ENCODE results near the gene SPDEF.

Gene SPDEF

DNA sequence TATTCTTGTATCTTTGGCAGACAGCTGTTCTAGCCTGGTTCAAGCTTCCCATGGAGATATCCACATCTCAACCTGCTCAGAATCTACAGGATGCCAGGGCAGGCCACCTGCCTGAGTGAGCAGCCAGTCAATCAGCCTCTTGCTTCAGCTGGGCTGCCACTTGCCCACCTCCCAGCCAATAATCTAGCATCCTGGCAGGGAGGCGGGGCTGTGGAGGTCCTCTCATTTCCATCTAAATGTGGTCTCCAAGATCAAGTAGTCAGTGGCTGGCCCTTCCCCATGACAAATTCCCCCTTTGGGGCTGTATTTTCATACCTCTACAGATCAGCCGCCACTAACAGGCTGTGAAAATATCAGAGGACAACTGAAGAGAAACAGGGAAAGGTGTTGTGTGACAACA lies 33.0 kb upstream of the SPDEF start:
- H3K4me3 ChIP-seq (ENCODE audit: low read length): no peak overlapping the region
- TF ChIP-seq, protein P1, sequence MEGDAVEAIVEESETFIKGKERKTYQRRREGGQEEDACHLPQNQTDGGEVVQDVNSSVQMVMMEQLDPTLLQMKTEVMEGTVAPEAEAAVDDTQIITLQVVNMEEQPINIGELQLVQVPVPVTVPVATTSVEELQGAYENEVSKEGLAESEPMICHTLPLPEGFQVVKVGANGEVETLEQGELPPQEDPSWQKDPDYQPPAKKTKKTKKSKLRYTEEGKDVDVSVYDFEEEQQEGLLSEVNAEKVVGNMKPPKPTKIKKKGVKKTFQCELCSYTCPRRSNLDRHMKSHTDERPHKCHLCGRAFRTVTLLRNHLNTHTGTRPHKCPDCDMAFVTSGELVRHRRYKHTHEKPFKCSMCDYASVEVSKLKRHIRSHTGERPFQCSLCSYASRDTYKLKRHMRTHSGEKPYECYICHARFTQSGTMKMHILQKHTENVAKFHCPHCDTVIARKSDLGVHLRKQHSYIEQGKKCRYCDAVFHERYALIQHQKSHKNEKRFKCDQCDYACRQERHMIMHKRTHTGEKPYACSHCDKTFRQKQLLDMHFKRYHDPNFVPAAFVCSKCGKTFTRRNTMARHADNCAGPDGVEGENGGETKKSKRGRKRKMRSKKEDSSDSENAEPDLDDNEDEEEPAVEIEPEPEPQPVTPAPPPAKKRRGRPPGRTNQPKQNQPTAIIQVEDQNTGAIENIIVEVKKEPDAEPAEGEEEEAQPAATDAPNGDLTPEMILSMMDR (IDR thresholded peaks at IDR 0.05; ENCODE audit: insufficient read depth, low read depth, low read length, missing control alignments): no peak
- DNase-seq (ENCODE audit: low read depth): no peak

DNA sequence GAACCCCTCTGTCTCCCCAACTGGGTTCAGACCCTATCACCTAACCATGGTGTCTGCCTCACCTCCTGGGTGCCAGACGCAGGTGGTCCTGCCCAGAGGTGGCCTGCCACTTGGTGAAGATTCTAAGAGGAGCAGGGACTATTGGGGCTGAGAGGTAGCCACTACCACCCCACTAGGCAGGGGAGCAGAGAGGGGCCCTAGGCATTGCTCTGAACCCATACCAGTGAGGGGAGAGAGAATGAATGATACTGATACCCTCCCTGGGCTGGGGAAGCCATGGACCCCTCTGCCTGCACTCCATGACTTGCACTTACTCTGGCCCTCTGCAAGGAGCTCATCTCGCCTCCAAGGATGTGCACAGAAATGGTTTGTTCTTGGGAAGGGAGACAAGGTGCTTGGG lies 31.7 kb upstream of the SPDEF start:
- TF ChIP-seq, protein P1 (IDR thresholded peaks at IDR 0.05; ENCODE audit: insufficient read depth, low read depth, low read length, missing control alignments): no peak

DNA sequence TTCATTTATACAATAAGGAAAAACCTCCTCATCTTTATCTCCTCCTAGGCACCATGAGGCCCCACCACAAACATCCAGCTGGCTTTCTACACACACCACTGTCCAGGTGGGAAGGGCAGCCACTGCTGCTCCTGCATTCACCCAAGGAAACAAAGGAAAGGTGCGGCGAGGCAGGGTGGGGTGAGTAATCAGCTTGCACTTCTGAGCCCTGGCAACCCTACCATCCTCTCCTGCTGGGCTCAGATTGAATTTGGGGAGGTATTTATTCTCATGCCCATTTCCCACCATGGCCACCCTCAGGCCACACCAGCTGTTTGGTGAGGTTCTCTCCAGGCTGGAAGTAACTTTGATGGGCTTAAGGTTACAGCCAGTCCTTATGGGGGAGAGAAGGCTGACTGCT lies 31.2 kb upstream of the SPDEF start:
- TF ChIP-seq, protein P1 (IDR thresholded peaks at IDR 0.05; ENCODE audit: insufficient read depth, low read depth, low read length, missing control alignments): no peak
- H3K4me3 ChIP-seq (ENCODE audit: low read length): no peak overlapping the region
- peak; percentile 54 for DNase-seq (ENCODE audit: low read depth)

More for the DNA sequence above, 31.7 kb upstream of the SPDEF start:
- H3K4me3 ChIP-seq (ENCODE audit: low read length): no peak overlapping the region
- no peak for DNase-seq (ENCODE audit: low read depth)

DNA sequence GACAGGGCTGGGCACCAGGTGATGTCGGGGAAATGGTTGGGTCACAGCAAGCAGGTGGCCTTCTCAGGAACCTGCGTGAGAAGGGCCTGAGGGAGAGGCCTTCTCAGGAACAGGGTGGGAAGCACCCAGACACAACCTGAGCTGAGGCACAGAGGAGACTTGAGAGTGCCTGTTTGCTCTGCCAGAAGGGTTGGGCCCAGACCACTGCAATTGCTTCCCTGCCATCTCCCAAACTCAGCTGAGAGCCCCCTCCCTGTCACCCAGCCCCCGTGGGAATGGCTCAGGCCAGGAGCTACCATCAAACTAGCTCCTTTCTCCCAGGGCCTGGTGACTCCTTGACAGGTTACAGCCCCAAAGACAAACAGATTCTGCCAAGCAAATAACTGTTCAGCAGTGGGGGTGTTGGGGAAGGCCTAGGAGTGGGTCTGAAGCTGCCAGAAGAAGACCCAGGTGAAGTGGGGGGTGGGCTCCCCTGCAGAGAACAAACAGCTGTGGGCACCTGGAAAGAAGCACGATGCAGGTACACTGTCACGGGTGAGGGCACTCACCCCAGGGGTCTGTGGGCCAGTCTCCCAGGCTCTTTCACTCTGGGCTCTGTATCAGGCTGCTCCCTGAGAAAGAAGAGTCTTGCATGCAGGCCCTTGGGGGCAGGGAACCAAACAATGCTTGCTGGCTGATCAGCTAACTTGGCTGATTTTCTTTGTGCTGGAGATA lies 30.4 kb upstream of the SPDEF start:
- TF ChIP-seq, protein P1 (IDR thresholded peaks at IDR 0.05; ENCODE audit: insufficient read depth, low read depth, low read length, missing control alignments): no peak
- no peak overlapping the region for H3K4me3 ChIP-seq (ENCODE audit: low read length)
- no peak for DNase-seq (ENCODE audit: low read depth)

DNA sequence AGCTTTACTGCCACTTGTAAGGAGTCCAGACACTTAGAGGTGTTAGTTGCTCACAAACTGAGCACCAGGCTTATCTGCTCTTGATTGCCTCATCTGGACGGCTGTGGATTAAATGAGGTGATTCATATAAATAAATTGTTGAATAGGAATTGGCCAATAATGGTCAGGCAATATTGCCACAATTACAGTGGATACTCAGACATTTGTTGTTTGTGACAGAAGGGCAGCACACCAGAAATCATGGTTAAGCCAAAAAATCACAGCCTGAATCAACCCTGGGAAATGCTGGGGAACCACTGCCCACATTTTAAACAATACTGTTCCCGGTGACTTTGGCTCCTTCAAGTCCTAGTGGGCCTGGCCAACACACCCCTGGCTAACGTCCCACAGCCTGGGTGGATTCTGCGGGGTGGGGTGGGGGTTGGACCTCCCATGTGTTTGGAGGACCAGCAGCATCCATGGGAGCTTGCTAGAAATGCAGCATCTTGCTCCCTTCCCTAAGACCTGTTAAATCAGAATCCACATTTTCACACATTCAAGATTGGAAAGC lies 29.5 kb upstream of the SPDEF start:
- TF ChIP-seq, protein P1 (IDR thresholded peaks at IDR 0.05; ENCODE audit: insufficient read depth, low read depth, low read length, missing control alignments): no peak
- DNase-seq (ENCODE audit: low read depth): peak; percentile 60
- no peak overlapping the region for H3K4me3 ChIP-seq (ENCODE audit: low read length)

DNA sequence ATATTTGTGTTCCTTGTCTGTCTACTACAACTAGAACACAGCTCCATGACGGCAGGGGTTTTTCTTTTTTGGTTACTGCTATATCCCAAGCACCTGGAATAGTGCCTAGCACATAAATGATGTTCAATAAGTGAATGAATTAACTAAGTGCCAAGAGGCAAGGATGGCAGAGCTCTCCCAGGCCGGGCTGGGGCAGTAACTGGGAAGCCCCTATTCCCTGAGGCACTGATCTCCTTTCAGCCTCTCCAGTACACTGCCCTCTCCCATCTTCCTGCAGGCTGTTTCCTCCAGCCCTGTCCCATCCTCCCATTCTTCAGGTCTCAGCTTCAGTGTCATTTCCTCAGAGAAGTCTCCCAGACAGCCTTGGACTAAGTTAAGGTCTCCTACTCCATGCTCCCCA lies 29.0 kb upstream of the SPDEF start:
- TF ChIP-seq, protein P1 (IDR thresholded peaks at IDR 0.05; ENCODE audit: insufficient read depth, low read depth, low read length, missing control alignments): no peak
- H3K4me3 ChIP-seq (ENCODE audit: low read length): no peak overlapping the region
- no peak for DNase-seq (ENCODE audit: low read depth)

DNA sequence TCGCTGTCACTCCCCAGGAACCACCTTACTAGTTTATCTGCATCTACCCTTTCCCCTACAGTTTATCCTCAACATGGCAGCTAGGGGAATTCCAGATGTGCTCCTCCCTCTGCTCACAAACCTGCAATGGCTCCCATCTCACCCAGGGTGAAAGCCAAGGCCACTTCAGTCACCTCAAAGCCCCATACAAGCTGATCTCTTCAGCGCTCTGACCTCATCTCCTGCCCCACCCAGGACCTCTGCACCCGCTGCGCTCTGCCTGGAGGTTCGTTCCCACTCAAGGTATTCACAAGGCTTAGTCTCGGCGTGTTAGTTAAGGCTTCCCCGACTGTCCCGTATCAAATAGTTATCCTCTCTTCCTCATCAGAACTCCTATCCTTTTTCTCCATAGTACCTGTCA lies 28.6 kb upstream of the SPDEF start:
- DNase-seq (ENCODE audit: low read depth): no peak
- no peak overlapping the region for H3K4me3 ChIP-seq (ENCODE audit: low read length)
- TF ChIP-seq, protein P1 (IDR thresholded peaks at IDR 0.05; ENCODE audit: insufficient read depth, low read depth, low read length, missing control alignments): no peak

All from epithelial cell of esophagus (primary cell).